GM18511 (cell line): ENCODE data around the gene ENDOV.

Experiments used
- ATAC-seq: cut with Tn5 transposase; IDR thresholded peaks from one replicate; pipeline ENCODE4 v1.9.1; 2021; ENCODE audit warnings: mild to moderate bottlenecking, moderate library complexity; ENCODE audit not compliant: unreplicated experiment

The ENDOV gene

DNA sequence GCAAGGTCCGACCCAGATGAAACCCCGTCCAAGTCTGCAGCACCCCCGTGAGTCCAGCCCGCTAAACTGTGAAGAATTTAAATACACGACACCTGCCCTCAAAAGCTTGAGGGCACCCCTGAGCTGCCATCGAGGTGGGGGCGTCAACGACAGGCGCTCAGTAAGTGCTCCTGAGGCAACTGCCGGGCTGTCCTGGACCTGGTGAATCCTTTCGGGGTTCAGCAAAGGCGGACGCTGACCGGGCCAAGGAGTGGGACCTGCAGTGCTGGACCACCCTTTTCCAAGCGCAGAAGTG lies 512 bp upstream of the ENDOV start:
- ATAC-seq: no peak

DNA sequence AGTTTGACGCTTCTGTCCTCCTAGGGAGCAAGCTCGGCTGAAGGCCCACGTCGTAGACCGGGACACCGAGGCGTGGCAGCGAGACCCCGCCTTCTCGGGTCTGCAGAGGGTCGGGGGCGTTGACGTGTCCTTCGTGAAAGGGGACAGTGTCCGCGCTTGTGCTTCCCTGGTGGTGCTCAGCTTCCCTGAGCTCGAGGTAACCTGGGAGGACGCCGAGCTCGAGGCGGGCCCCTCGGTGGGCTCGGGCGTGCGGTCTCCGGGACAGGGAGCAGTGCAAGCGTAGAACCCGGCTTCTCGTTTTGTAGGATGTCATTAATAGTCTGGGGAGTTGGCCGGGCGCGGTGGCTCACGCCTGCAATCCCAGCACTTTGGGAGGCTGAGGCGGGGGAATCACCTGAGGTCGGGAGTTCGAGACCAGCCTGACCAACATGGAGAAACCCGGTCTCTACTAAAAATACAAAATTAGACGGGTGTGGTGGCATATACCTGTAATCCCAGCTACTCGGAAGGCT lies 715 bp downstream of the ENDOV start:
- ATAC-seq: peak; percentile 35

DNA sequence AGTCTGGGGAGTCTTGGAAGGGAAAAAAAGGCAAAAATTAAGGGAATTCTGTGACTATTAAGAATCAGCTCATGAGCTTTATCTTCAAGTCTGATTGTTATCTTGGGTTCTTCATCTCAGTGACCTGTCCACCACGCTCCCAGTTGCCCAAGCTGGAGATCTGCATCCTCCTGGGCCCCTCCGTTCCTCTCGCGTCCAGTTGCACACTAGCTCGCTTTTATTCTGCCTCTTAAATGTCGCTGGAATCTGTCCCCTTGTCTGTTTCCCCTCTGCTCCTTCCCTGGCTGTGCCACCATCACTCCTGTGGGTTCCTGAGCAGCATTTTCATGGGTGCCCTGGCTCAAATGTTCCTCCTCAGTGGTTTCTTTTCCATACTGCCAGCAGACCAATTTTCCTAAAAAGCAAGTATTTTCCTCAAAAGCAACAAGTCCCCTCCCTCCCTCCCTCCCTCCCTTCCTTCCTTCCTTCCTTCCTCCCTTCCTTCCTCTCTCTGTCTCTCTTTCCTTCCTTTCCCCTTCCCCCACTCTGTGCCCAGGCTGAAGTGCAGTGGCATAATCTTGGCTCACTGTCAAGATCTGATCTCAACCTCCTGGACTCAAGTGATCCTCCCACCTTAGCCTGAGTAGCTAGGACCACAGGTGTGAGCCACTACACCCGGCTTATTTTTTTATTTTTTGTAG lies 1.4 kb downstream of the ENDOV start:
- ATAC-seq: no peak

DNA sequence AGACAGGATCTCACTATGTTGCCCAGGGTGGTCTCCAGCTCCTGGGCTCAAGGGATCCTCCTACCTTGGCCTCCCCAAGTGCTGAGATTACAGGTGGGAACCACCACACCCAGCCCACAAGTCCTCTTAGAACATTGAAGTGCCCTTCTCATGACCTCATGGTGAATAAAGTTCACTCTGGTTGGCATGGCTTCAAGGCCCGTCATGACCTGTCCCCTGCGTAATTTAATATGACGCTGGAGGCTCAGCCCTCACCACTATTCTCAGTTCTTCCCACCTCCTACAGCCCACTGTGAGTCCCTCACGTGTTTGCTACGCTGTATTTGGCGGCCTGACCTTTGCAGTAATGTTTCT lies 1.9 kb downstream of the ENDOV start:
- no peak for ATAC-seq

DNA sequence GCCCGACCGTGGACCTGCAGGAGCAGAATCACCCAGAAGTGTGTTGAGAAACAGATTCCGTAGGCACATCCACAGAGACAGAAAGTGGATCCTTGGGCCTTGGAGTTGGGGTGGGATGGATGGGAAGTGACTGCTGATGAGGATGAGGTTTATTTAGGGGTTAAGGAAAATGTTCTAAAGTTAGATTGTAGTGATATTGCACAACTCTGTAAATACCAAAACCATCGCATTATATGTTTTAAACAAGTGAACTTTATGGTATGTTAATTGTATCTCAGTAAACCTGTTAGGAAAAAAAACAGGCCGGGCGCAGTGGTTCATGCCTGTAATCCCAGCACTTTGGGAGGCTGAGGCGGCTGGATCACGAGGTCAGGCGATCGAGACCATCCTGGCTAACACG lies 3.6 kb downstream of the ENDOV start:
- no peak for ATAC-seq

DNA sequence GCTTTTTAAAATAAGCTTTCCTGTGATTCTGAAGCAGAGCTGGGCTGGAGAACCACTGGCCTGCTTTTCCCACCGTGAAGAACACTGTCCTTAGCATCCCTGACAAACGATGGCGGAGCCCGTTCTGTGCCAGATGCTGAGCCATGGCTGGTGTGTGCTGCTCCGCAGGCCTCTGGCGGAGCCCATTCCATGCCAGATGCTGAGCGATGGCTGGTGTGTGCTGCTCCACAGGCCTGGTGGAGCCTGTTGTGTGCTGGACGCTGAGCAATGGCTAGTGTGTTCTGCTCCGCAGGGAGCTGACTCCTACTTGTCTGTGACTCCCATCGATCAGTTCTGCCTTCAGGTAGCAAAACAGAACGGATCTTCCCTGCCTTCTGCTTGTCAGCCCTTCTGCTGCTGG lies 4.3 kb downstream of the ENDOV start:
- no peak for ATAC-seq

DNA sequence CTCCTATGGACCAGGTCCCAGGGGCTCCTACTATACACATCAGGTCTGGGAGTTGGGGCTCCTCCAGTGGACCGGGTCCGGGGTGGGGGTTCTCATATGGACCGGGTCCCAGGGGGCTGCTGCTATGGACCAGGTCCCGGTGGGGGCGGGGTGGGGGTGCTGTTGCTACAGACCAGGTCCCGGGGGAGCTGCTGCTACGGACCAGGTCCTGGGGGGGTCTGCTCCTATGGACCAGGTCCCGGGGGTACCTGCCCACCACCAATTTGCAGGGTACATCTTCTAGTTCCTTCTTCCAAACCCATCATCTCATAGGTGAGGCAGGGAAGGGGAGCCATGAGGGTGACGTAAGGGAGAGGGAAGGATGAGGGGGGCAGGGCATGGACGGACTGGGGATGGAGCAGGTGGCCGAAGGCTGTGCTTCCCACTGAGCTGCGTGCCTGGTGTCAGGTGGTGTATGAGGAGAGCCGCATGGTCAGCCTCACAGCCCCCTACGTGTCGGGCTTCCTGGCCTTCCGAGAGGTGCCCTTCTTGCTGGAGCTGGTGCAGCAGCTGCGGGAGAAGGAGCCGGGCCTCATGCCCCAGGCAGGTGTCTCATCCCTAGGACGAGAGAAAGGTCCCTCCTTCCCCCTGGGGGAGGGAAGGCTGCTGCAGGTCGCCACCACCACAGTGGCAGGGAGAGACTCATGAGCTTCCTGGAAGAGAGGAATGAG lies 6.6 kb downstream of the ENDOV start:
- no peak for ATAC-seq

DNA sequence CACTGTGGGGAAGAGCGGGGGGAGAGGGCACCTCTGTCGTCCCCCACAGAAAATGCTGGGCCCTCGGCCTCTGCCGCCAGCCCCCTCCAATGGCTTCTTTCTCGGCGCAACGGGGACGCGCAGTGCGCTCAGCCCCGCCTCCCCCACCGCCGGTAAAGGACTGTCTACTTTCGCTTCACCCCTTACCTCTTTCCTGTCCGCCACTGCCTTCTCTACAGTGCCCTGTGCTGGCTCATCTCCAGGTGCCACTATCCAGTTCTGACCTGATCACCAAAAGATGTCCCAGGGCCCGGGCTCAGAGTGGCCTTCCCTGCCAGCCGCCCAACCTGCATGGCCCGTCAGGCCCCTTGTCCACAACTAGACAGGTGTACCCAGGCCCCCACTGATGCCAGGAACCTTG lies 7.3 kb downstream of the ENDOV start:
- no peak for ATAC-seq

DNA sequence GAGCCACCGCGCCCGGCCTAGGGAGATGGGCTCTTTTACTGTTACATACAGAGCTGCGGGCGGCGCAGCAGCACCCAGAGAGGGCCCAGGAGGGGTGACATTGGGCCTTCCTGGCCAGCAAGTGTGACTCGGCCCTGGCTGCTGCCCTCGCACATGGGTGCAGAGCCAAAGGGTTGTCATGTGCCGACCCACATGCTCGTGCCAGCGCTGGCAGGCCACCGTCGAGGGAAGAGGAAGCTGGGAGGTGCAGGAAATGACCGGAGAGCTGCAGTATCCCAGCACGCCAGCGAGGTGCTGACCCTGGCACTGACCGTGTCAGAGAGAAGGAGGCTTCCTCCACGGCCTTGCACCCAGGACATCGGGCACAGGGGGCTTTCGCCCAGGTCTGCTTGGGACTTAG lies 8.0 kb downstream of the ENDOV start:
- ATAC-seq: no peak

DNA sequence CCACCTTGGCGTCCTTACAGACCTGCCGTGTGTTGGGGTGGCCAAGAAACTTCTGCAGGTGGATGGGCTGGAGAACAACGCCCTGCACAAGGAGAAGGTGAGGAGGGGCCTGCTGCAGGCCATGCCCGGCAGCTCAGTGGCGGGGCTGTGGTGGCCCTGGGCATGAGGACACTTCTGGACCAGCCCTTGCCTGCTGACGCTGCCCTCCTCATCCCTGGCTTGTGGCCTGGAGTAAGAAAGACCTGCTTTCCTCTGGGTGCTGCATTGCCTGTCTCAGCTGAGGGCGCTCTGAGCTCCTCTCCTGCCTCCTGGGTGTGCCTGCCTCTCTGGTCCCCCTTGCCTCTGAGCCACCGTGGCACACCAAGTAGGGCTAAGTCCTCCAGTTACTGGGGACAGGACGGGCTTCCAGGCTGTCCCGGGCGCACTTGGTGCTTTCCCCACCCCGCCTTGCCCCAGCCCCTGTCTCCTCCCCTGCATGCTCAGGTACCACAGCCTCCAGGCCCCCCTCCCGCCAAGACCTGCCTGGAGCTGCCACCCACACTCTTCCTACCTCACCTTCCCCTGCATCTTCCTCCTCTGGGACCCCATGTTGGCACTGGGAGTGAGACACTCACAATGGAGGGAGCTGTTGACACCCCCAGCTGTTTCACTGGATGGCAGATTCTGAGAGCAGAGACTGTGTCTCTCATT lies 8.7 kb downstream of the ENDOV start:
- ATAC-seq: no peak

DNA sequence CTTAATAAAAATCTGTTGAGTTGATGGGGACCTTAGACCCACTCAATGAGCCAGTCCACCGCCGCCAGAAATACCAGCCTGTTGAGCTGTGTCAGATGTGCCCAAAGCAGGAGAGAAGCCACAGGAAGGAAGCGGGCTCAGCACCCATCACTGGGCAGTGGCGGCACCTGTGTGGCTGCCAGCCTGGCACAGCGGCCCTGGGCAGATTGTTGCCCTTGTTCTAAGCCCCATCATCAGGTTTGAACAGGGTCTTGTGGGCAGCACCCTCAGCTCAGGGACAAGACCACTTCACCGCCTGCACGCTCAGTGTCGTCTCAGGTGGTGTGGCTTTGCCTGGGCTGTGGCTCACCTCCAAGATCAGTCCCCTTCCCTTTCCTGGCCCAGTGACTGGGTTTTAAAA lies 9.3 kb downstream of the ENDOV start:
- ATAC-seq: no peak

DNA sequence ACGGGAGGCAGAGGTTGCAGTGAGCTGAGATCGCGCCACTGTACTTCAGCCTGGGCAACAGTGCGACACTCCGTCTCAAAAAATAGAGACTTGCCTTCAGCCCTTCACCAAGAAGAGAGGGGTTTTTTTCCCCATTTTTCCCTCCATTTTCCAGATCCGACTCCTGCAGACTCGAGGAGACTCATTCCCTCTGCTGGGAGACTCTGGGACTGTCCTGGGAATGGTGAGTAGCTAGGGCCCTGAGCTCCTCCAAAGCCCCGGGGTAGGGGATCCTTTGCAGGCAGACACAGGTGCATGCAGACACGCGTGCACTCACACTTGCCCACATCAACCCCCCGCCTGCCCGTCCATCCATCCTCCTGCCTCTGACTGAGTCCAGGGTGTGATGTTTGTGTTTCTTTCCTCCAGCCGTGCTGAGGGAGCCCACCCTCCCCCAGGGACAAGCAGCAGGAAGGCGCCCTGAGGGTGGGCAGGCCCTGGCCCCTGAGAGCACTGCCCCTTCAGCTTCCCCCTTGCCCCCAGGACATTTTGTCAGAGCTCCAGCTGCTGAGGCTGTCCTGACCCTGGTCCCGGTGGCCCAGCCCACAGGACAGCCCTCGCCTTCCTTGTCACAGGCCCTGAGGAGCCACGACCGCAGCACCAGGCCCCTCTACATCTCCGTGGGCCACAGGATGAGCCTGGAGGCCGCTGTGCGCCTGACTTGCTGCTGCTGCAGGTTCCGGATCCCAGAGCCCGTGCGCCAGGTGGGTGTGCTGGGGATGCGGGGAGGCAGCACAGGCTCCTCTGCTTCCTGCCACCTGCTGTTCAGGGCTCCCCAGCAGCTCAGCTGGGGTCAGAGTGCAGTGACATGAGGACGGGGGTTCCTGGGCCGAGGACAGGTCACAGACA lies 10.2 kb downstream of the ENDOV start:
- no peak for ATAC-seq

DNA sequence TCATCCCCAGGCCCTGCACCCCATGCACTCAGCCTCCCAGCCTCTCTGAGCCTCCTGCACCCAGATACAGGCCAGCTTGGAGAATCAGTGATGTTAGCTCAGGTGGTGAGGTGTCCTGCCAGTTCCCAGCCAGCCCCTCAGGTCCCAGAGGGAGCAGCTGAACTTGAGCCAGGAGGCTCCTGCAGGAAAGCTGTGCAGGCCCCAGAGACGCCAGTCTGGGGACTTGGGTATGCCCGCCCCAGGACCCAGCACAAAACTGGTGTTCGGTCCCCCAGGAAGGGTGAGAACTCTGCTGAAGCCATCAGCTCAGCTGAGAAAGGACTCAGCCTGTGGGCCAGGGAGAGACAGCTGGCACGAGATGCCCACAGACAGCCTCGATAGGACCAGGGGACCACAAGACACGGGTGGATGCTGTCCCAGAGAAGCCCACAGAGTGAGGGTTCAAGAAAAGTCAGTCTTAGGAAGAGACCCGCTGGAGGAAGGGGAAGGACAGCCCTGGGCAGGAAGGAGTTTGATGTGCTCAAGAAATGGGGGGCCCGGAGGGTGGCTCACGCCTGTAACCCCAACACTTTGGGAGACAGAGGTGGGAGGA lies 11.0 kb downstream of the ENDOV start:
- ATAC-seq: no peak

DNA sequence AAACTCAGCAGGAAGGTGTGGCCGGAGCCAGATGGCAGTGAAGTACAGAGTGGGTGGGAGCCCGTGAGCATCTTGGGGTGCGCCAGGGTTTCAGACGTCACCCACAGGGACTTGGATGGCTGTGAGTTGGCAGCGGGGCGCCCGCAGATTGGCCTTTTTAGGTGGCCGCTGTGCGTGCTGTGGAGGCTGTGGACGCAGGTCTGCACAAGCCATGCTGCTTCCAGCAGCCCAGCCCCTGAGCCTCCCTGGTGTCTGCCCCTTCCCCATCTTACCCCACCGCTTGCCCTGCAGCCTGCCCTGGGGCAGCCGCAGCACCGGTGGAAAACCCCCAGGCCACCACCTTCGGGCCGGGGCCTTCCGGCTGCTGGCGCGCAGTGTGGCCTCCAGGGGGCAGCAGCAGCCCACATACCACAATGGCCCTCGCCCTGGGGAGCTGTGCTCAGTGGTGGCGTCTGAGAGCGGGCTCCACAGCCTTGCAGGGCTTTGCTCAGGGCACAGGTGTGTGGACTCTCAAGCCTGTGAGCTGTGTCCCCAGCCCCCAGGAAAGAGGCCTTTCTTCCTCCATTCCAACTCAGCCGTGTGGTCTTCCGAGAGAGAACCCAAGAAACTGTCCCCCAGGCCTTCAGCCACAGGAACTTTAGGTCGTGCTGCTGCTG lies 11.8 kb downstream of the ENDOV start:
- no peak for ATAC-seq

DNA sequence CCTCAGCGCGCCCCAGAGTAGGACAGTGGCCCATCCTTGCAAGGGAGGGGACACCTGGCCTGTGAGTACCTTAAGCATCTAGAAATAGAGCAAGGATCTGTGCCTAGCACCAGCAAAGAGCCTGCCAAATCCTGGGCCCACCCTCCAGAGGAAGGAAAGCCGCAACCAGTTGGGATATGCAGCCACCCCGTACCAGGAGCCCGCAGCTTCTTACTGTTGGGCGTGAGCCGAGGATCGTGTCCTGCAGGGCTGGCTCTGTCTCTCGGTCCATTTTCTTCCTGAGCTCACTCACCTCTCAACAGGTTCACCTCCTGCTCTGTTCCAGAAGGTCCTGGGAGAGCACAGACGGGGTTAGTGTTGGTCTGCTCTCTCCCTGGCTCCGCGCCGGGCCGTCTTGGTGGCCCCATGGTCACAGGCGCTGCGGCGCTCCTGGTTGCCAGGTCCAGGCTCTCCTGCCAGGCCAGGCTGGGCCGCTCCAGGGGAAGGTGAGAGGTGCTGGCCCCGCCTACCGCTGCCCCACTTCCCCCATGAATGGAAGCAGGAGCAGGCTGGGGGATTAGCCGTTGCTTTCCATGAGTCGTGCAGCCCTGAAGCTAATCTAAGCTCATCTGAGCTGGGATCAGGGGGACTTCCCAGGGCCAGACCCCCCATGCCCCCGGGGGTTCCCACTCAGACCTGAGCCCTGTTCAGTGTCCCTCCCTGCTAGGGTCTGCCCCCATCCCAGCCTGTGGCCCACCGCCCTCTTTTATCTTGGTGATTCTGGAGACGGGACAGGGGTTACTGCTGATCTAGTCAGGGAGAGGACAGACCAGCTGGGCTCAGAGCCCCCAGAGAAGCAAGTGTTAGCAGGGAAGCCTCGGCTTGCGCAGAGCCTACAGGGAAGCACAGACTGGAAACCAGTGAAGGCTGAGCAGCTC lies 12.7 kb downstream of the ENDOV start:
- no peak for ATAC-seq

DNA sequence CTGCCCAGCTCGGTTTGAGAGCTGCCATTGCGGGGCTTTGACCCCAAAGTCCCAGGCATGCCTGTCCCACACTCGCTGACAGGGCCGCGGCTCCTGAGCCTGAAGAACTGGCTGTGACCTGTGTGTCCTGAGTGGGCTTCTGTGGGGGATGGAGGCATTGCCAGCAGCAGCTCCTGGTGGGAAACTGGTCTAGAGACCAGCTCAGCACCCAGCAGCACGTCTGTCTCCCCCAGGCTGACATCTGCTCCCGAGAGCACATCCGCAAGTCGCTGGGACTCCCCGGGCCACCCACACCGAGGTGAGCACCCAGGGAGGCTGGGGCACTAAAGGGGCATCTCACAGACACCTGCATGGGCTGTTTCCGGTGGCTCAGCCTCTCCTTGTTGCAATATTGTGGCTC lies 13.4 kb downstream of the ENDOV start:
- no peak for ATAC-seq

DNA sequence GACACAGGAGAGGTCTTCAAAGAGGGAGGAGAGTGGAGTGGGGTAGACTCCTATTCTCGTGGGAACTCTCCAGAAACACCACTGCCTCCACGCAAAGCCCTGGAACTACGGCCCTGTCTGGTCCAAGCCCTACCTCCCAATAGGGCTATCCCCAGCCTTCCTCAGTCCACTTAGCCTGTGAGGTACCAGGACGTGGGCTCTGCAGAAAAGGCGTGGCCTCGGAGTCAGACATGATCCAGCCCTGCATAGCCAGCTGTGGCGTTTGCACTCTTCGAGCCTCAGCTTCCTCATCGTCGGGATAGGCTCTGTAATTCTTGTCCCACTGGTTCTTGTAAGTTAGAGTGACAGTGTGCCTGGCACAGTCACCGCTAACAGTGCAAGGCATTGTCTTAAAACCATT lies 13.8 kb downstream of the ENDOV start:
- ATAC-seq: no peak

DNA sequence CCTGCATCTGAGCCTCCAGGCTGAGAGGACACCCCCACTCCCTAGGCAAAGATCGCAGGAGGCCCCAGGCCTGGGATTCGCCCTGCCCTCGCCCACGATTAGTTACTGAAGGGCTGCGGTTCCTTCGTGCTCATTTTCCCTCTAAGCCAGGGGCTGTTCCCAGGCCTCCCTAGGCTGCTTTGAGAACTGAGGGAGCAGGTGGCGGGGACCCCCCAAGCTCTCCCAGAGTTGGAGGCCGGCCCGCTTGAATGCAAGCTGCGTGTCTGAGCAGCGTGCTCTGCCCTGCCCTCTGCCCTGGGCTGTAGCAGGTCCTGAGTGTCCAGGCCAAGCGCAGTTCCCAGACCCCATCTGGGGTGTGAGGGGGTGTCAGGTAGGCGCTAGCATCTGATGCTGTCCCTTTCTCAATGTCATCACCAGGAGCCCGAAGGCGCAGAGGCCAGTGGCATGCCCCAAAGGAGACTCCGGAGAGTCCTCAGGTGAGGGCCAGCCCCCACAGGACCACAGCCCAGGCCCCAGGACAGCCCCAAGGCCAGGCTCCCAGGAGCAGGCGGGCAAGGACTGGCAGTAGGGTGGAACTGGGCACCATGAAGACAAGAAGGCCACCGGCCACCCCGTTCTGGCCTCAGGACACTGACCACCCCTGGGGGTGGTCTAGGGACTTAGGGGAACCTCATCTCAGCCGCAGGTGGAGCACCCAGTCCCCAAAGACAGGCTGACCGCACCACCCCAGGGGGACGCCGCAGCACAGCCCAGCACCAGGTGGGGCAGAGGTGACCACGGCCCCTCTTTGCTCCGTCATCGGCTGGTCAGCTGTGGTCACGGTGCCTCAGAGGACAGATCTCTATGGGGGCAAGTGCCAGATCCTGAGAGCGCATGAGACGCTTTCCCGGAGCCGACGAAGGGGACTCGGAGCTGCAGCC lies 14.6 kb downstream of the ENDOV start:
- no peak for ATAC-seq
